GM19467 (cell line): ENCODE data around the gene SMURF2.

Source experiments
- ATAC-seq: cut with Tn5 transposase; IDR thresholded peaks from one replicate; pipeline ENCODE4 v1.9.1; 2021; ENCODE audit warnings: mild to moderate bottlenecking, moderate library complexity; ENCODE audit not compliant: unreplicated experiment

SMURF2 gene

DNA sequence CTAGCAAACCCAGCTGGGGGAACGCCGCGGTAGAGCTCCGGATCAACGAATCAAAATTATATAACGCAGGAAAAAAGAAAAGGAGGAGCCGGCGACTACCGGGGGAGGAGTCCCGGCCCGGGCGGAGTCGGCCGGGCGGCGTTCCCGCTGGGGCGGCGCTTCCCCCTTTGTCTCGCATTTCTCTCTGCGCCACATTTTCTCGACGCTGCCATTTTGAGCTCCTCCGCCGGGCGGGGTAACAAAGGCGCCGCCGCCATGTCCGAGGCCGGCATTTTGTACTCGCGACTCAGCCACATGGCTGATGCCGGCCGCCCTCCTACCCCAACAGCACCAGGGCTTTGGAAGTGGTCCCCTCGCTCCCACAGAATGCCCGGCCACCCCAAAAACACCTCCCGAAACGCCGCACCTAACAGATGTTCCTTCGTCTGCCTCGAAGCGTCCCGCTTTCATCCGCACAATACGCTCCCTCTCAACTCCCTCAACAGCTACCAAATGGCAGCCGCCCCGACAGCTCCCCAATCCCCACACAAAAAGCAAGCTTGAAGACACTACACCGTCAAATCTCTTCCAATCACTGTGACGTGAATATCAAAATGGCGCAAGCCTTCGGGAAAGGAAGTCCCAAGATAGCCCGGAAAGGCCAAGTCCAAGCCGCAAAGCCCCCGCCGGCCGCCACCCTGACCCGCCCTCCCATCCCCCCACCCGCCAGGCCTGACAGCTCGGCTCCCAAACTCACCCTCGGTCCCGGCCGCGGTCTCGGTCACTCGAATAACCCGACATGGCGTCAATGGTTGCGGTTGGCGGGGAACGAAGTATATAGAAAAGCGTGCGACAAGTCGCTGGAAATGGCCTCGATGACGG is 156.5 kb downstream of the SMURF2 start:
- ATAC-seq, result peak; percentile 22

- no peak for ATAC-seq
Observed at GRCh38 chr17:64504769-64505339, 157.3 kb downstream of the SMURF2 start.

- ATAC-seq, result no peak
Observed at GRCh38 chr17:64503821-64504768, 158.0 kb downstream of the SMURF2 start.

GRCh38 chr17:64503341-64503740 is 158.8 kb downstream of the SMURF2 start:
- ATAC-seq, result no peak

GRCh38 chr17:64502809-64503208 is 159.3 kb downstream of the SMURF2 start:
- no peak for ATAC-seq

DNA sequence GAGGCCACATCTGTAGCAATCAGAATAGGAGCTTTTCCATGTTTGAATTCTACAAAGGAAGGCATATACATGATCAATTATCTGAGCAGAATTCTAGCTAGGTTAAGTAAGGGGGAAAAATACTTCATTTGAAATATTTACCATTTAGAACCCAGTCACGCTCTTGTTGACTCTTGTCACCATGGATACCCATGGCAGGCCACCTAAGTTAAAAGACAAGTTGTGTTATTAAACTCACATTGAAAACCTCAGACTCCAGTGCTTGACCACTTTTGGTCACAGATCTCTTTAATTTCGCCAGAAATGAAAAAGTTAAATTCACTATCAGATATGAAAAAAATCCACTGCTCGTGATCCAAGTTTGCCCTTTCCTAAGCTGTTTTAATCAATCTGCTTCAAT is 160.1 kb downstream of the SMURF2 start:
- no peak for ATAC-seq

- ATAC-seq, result no peak
Observed at GRCh38 chr17:64500862-64501765, 161.0 kb downstream of the SMURF2 start.

- ATAC-seq, result no peak
Observed at GRCh38 chr17:64500487-64500859, 161.6 kb downstream of the SMURF2 start.

DNA sequence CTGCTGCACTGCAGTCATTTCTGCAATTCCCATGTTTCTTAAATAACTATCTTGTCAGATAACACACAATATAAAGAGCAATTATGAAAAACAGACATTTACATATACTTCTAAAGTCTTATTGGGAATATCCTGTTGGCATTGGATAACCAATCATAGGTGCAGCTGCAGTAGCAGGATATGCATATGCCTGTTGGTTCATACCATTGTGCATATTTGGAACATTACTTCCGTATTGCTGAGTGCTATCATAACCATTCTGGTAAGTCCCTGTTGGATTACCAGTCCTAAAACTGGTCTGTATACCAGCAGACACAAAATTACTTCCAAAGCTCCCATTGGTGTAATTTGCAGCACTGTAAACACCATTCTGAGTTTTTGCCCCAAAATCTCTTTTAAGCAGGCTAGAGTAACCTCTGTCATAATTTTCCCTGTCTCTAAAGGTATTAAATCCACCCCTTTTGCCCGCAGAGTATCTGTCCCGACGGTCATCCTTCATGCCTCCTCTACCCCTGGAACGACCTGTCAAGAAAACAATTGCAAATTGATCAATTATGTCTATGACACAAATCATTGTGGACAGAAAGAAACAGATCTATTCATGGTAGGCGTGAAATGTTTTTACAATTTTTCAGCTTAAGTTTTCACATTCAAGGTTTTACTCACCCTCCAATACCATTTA is 162.2 kb downstream of the SMURF2 start:
- ATAC-seq, result no peak

DNA sequence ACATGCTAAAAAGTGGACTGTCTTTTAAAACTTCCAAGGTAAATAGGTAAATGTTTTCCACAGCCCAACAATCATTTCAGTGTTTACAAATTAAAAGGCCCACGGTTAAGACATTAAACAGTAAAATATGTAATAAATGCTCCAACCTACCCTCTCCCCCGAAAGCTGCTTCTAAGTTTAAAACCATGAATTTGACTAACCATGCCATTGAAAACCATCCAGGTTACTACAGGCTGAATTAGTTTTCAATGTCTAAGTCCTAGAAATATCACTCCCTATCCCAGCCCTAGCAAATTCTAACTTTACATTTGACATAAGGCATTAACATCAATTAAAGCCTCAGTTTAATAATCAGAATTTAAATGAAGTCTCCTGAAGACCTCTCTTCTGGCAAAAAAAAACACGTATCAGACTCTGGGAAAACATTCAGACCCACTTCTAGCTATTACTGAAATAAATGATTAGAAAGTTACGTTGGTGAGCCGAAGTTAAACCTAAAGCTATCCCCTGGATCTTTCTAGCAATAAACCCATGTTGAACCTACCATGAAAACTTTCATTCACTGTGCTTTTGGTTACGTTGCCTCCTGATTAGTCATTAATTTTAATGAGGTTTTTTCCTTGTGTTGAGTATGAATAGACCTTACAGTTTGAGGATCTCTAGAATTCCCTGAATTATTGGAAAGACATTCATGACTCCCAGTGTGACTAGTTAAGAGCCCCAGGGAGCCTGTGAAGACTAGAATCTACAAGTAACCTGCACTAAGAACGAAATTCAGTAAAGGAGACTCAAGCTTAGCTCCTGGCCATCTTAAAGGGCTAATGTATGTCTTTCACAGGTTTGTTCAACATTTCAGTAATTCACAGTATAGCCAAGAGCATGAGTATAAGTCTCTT is 163.6 kb downstream of the SMURF2 start:
- ATAC-seq, result no peak

DNA sequence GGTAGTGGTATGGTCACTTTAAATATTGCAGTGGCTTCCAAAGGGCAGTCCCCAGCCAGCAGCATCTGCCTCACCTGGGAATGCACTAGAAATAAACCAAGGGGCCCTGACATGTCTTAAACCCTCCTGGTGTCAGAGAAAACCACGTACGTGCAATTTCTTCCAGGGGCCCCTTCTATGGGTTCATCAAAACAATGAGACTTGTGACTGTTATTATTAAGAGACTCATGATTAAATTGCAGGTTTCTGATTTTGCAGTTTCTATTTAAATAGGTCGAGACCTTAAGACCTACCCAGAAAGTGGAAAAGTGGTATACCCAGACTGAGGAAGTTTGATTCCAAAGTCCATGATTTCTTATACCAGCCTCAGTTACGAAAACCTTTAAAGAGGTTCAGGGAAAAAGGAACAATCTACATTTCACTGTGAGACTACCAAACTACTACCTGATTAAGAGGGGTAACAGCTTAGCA is 164.5 kb downstream of the SMURF2 start:
- no peak for ATAC-seq

DNA sequence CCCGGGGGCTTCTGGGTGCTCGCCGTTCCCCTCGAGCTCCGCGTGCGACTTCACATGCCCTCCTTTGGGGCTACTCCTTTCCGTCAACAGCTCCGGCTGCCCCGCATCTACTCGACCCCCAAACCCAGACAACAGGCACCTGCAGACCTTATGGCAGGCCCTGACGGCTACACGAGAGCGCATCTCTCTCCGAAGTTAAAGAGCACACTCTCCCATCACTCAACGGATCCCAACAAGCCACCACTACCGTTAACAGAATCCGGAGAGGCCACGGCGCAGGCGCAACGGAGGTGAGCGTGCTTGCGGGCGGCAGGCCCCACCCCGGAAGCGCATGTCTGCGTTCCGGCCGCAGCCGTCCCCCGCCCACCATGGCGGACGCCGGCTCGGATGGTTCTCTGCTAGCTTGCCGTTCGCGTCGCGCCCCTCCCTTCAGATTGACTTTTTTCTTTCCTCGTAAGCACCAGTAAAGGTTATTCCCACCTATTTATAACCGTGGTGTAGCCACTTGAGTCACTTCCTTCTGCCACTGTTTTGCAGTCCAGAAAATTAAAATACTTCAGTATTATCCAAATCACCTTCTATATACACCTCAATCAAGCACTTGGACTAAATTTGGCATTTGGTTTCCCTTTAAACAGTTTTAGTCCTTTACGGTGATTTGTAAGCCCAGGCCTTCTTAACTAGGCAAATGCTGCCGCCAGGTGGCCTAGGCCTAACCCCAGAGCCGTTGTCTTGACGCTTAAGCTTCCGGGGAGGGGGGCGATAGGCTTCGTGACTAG is 165.1 kb downstream of the SMURF2 start, which contains the start of gene POLG2:
Gene POLG2 (minus strand): TSS at position 269 of the 779 bp plus-strand sequence. CDS start 86 bp downstream, at position 183.
- ATAC-seq, result peak; percentile 76

- peak; percentile 22 for ATAC-seq
Observed at GRCh38 chr17:64496348-64496785, 165.7 kb downstream of the SMURF2 start.
